ENCODE results near the gene ALDH3A2. TPM values are rescaled to one million over a fixed set of nuclear protein-coding genes. Genes with fewer than 3 reads are reported as not detected.

The ALDH3A2 gene
- 88.3 TPM for total RNA-seq

GRCh38 chr17:19648475-19649273 is at the start of gene ALDH3A2:
Gene ALDH3A2 (plus strand): TSS chr17:19648751. CDS start chr17:19648972, 221 bp downstream.

DNA sequence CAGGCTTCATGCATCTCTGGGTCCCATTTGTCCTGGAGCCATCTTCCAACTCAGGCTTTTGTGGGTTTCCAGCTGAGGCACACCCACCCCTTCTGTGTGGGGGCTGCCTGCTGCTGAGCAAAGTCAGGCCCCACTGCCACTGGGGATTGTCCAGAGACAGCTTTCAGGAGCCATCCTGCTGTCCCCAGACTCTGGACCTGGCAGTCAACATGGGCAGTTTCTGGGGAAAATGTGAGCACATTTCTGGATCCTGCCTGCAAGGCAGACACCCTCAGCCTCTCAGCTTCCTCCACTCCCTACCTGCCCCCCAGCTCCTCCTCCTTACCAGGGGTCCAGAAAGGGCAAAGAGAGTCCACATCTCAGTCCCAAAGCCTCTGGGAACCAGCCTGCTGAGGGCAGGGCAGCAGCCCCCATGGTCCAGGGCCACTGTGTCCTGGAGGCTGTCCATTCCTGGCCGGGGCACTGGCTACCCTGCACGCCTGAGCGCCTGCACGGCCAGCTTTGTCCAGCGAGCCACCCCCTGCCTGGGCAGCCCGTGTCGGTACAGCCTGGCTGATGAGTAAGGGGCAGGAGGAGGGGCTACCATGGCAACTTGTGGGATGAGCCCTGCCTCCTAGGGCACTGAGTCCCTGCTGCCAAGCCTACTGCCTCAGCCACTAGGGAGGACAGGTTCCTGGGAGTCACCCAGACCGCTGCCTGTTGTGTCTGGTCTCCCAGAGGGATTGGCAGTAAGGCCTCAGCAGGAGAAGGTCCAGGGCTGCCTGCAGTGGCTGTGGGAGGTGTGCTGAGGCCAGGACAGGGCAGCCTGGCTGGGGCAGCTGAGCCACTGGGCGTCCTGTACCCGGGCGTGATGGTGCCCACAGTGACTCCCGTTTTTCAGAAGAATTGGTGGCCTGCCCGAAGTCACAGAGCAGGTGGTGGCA is 67.8 kb downstream of the ALDH3A2 start, which contains the start of gene SLC47A2:
Gene SLC47A2, minus strand, starts transcription at position 477 of the 923 bp plus-strand sequence. Its CDS starts 29 bp downstream, at position 448.

Small RNA genes lying within 50 kb of the gene (small RNA-seq; reads per million reads assigned to genes)
- gene NMTRQ-TTG12-1 (ENCODE audit: low replicate concordance): not detected
- gene RF00322 (ENCODE audit: low replicate concordance): not detected

Other genes with a start within 250 kb of the ALDH3A2 start
- 47.6 TPM for gene RNF112, start 237.5 kb upstream of the ALDH3A2 start, total RNA-seq
- 1.6 TPM for gene SLC47A1, start 114.9 kb upstream of the ALDH3A2 start, total RNA-seq
- gene SLC47A2, start 67.8 kb downstream of the ALDH3A2 start, total RNA-seq: 0.63 TPM
- not detected for gene ALDH3A1, start 99.5 kb downstream of the ALDH3A2 start, total RNA-seq
- 178 TPM for gene ULK2, start 219.2 kb downstream of the ALDH3A2 start, total RNA-seq

Measured in parietal lobe (tissue), 2 donors.